Aorta (tissue), 5 donors: ENCODE measurements around the gene MEPCE. TPM values are rescaled to one million over a fixed set of nuclear protein-coding genes. Genes with fewer than 3 reads are reported as not detected.

ENCODE experiments used
- ATAC-seq: fragments of 200-7000 bp; cut with Tn5 transposase; one replicate; pipeline ENCODE4 v1.9.1; 2022; ENCODE audit warnings: moderate library complexity; ENCODE audit not compliant: low FRiP score
- DNase-seq, 2 donors: peaks; one replicate each; pipeline ENCODE4 v3.0.0-alpha.2; 2020
- H3K27ac ChIP-seq, 2 donors: one replicate each; pipeline ENCODE4 v1.5.1; 2013; ENCODE audit warnings: low read length in 2 of 2, mild to moderate bottlenecking in 2 of 2, moderate library complexity in 2 of 2, control low read depth in 1 of 2, inconsistent platforms in 1 of 2, low read depth in 1 of 2
- H3K27me3 ChIP-seq, 2 donors: one replicate each; pipeline ENCODE4 v1.6.1; 2013; ENCODE audit warnings: control low read depth in 1 of 2, low read length in 1 of 2, mild to moderate bottlenecking in 1 of 2, moderate library complexity in 1 of 2; ENCODE audit not compliant: insufficient read depth in 2 of 2, control insufficient read depth in 1 of 2
- H3K36me3 ChIP-seq, 2 donors: one replicate each; pipeline ENCODE4 v1.6.1; 2013; ENCODE audit warnings: control low read depth in 1 of 2, low read length in 1 of 2, mild to moderate bottlenecking in 1 of 2; ENCODE audit not compliant: insufficient read depth in 2 of 2, control insufficient read depth in 1 of 2
- H3K4me1 ChIP-seq, 2 donors: one replicate each; pipeline ENCODE4 v1.6.1; 2013; ENCODE audit warnings: low read length in 2 of 2, control low read depth in 1 of 2, mild to moderate bottlenecking in 1 of 2, moderate library complexity in 1 of 2; ENCODE audit not compliant: insufficient read depth in 2 of 2, control insufficient read depth in 1 of 2
- H3K4me3 ChIP-seq, 2 donors: one replicate each; pipeline ENCODE4 v1.5.1; 2013; ENCODE audit warnings: low read length in 2 of 2, control low read depth in 1 of 2, mild to moderate bottlenecking in 1 of 2
- H3K9me3 ChIP-seq: one replicate; pipeline ENCODE4 v1.6.1; 2013; ENCODE audit warnings: mild to moderate bottlenecking, low read length; ENCODE audit not compliant: control insufficient read depth
- WGBS, 2 donors: extraction: QIAGEN DNeasy Blood & Tissue Kit; methylation state at CpG; one replicate each; pipeline ENCODE4 v1.1.7; 2013; 5-methylcytosine and 5-hydroxymethylcytosine counted together
- intact Hi-C, 2 donors: fragments of 100-400 bp; cut with DNase I; formaldehyde crosslinking; loops; one replicate each; pipeline versions ENCODE4 v1.14.2 to v1.15.0; 2022
- polyA plus RNA-seq, 2 donors: library from polyadenylated mRNA; stranded (reverse); fragments of 200-250 nt; gene quantifications; one replicate each; pipeline ENCODE4 v1.2.3, GENCODE V29; 2013
- total RNA-seq, 2 donors: library from RNA; stranded (reverse); fragmentation: NEBNext Ultra II Directional; extraction: Animal tissue kit (Norgen Biotek cat#: 25700); gene quantifications; one replicate each; pipeline ENCODE4 v1.2.1, GENCODE V29; 2021
- donor health status: healthy with polysubstance abuse.
- donor health status: Bipolar disorder and iron deficiency.
- donor health status: DM: no; HTN: no; CAD: no.
- donor health status: DM: no; HTN: no; CAD: no.
- donor health status: DM: yes; HTN: yes; CAD: no.

Gene MEPCE
- total and polyA plus RNA-seq, 4 donors: 13.0 to 31.8 (median 26.7) TPM

- H3K9me3 ChIP-seq: no peaks in the 10 kb centered on the region
- no peak within 1 kb of the TSS for H3K4me3 ChIP-seq
- intact Hi-C loops: loop anchor here in 1 of 2 donors (10.0 kb wide), 1 partner anchor 261 kb away; the partner anchor contains the start of gene EPO
- no peaks in the 10 kb centered on the region for H3K36me3 ChIP-seq
- DNase-seq (no peak), ATAC-seq (no peak)
- H3K27me3 ChIP-seq: no peaks in the 10 kb centered on the region
- no peaks in the 10 kb centered on the region for H3K4me1 ChIP-seq
- no peak within 1 kb of the TSS for H3K27ac ChIP-seq
- 85 to 87% methylated on average over 6 to 7 of the region's 7 CpGs for WGBS, 2 donors
Measured at GRCh38 chr7:100464210-100464660, 34.6 kb downstream of the MEPCE start, which contains the start of gene SPACDR. TSS of gene SPACDR (minus strand) at chr7:100464260. CDS start at chr7:100464025, 235 bp downstream.

GRCh38 chr7:100464791-100465190, 35.2 kb downstream of the MEPCE start:
- Histone ChIP-seq H3K9me3 (no peaks in the 10 kb centered on the region), H3K27me3 (no peaks in the 10 kb centered on the region), H3K36me3 (no peaks in the 10 kb centered on the region), H3K27ac (no peak overlapping the region), H3K4me1 (no peaks in the 10 kb centered on the region), H3K4me3 (no peak overlapping the region)
- 97 to 98% methylated on average over 2 of the region's 2 CpGs for WGBS, 2 donors
- DNase-seq: no peak
- ATAC-seq: no peak
- intact Hi-C loops: loop anchor here (5.0 to 10.0 kb wide), 2 partner anchors 228 to 260 kb away; partner anchors contain the start of genes GIGYF1 (in 2 of the 2) and EPO (in 1 of the 2)

GRCh38 chr7:100465299-100465698, 35.7 kb downstream of the MEPCE start:
- H3K27me3 ChIP-seq: no peaks in the 10 kb centered on the region
- intact Hi-C loops: loop anchor here (5.0 to 10.0 kb wide), 2 partner anchors 227 to 260 kb away; partner anchors contain the start of genes GIGYF1 (in 2 of the 2) and EPO (in 1 of the 2)
- WGBS, 2 donors: 49 to 50% methylated on average over 8 of the region's 8 CpGs
- no peak overlapping the region for H3K4me3 ChIP-seq
- ATAC-seq: no peak
- no peaks in the 10 kb centered on the region for H3K36me3 ChIP-seq
- H3K27ac ChIP-seq: no peak overlapping the region
- no peaks in the 10 kb centered on the region for H3K4me1 ChIP-seq
- DNase-seq: no peak
- no peaks in the 10 kb centered on the region for H3K9me3 ChIP-seq

GRCh38 chr7:100465702-100466311, 36.2 kb downstream of the MEPCE start:
- intact Hi-C loops: loop anchor here (2.0 to 10.0 kb wide), 3 partner anchors 93 to 259 kb away; partner anchors contain the start of genes GIGYF1 (in 2 of the 2) and EPO (in 1 of the 2)
- no peaks in the 10 kb centered on the region for H3K9me3 ChIP-seq
- no peak overlapping the region for H3K27ac ChIP-seq
- no peaks in the 10 kb centered on the region for H3K27me3 ChIP-seq
- 0 to 2% methylated on average over 10 to 17 of the region's 17 CpGs for WGBS, 2 donors
- no peak overlapping the region for H3K4me3 ChIP-seq
- no peaks in the 10 kb centered on the region for H3K36me3 ChIP-seq
- DNase-seq (peak; percentile 83 to 91), ATAC-seq (peak; percentile 87)
- H3K4me1 ChIP-seq: no peaks in the 10 kb centered on the region

GRCh38 chr7:100466653-100467605, 37.3 kb downstream of the MEPCE start:
- Histone ChIP-seq H3K4me3 (no peak overlapping the region), H3K27me3 (no peaks in the 10 kb centered on the region), H3K36me3 (no peaks in the 10 kb centered on the region), H3K4me1 (no peaks in the 10 kb centered on the region), H3K27ac (no peak overlapping the region), H3K9me3 (no peaks in the 10 kb centered on the region)
- 69% methylated on average over 27 to 32 of the region's 32 CpGs for WGBS, 2 donors
- intact Hi-C loops: loop anchor here (2.0 to 10.0 kb wide), 3 partner anchors 92 to 258 kb away; partner anchors contain the start of genes GIGYF1 (in 2 of the 2) and EPO (in 1 of the 2)
- peak in 1 of 2 donors; percentile 73 for DNase-seq
- ATAC-seq: peak; percentile 1

GRCh38 chr7:100467638-100468373, 38.2 kb downstream of the MEPCE start:
- Histone ChIP-seq H3K4me3 (no peak overlapping the region), H3K27me3 (no peaks in the 10 kb centered on the region), H3K4me1 (no peaks in the 10 kb centered on the region), H3K27ac (no peak overlapping the region), H3K36me3 (no peaks in the 10 kb centered on the region), H3K9me3 (no peaks in the 10 kb centered on the region)
- intact Hi-C loops: loop anchor here (2.0 to 10.0 kb wide), 3 partner anchors 91 to 257 kb away; partner anchors contain the start of genes GIGYF1 (in 2 of the 2) and EPO (in 1 of the 2)
- DNase-seq (no peak), ATAC-seq (no peak)
- 46 to 51% methylated on average over 21 to 22 of the region's 22 CpGs for WGBS, 2 donors

GRCh38 chr7:100469227-100470044, 39.8 kb downstream of the MEPCE start:
- no peaks in the 10 kb centered on the region for H3K4me1 ChIP-seq

More at GRCh38 chr7:100469227-100470044, 39.8 kb downstream of the MEPCE start:
- no peak overlapping the region for H3K4me3 ChIP-seq
- intact Hi-C loops: loop anchor here (1.0 to 10.0 kb wide), 5 partner anchors 14 to 385 kb away; partner anchors contain the start of genes GIGYF1 (in 2 of the 2), EPO (in 1 of the 2), NYAP1 (in 1 of the 2) and SLC12A9 (in 1 of the 2)
- ATAC-seq (peak; percentile 91), DNase-seq (peak; percentile 91 to 97)
- no peaks in the 10 kb centered on the region for H3K27me3 ChIP-seq
- no peak overlapping the region for H3K27ac ChIP-seq
- WGBS, 2 donors: 30 to 37% methylated on average over 12 to 13 of the region's 13 CpGs
- no peaks in the 10 kb centered on the region for H3K36me3 ChIP-seq
- H3K9me3 ChIP-seq: no peaks in the 10 kb centered on the region
